Measurements from ENCODE around the gene PARD3B.

GRCh38 chr2:205022841-205023240 lies 477.6 kb downstream of the PARD3B start:
- no peak for TF ChIP-seq CTCF (IDR thresholded peaks at IDR 0.05; ENCODE audit: insufficient read depth, low read length, poor library complexity, severe bottlenecking)
- no peak for TF ChIP-seq EZH2phosphoT487 (conservative IDR thresholded peaks at IDR 0.05; ENCODE audit: low read length)

All from SU-DHL-6 (cell line).